NCI-H524 (cell line): ENCODE measurements around the gene TBC1D8.
"Not testable (repeated sequence)": the region's sequence is repeated elsewhere in the genome, so short reads cannot be mapped to it uniquely, and the experiment has no call there.

Source experiments
- DNase-seq, 2 experiments: peaks; one replicate each; lab custom pipeline; 2025; lab: John Stamatoyannopoulos, UW

The TBC1D8 gene

DNA sequence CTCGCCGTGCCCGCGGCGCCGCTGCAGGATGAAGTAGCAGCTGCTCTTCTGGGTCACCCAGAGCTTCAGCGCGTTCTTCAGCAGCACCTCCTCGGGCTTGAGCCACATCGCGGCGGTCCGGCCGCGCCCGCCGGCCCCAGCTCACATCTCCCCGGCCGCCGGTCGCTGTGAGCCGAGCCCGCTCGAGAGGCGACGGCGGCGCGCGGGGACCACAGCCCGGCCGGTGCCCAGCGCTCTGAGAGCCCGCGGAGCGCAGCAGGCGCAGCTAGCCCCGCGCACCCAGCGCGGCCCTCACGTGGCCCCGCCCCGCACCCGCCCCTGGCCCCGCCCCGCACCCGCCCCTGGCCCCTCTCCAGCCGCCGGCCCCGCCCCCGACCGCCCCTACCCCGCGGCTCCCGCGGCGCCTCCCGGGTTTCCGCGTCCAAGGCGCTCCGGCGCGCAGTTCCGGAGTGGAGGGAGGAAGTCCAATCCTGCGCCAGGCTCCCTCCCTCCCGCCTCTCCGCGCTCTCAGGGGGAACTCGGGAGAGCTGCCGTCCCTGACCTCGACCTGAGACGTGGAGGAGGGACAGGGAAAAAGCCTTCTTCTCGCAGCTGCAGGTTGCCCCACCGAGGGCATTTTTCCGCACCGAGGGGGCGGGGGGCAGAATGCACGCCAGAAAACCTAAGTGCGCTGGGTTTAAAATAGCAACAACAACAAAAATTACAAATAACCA is at the start of gene TBC1D8:
Gene TBC1D8 (minus strand): TSS at position 237 of the 713 bp plus-strand sequence. CDS start 129 bp downstream, at position 108.
- peak; percentile 57 to 75 for DNase-seq

DNA sequence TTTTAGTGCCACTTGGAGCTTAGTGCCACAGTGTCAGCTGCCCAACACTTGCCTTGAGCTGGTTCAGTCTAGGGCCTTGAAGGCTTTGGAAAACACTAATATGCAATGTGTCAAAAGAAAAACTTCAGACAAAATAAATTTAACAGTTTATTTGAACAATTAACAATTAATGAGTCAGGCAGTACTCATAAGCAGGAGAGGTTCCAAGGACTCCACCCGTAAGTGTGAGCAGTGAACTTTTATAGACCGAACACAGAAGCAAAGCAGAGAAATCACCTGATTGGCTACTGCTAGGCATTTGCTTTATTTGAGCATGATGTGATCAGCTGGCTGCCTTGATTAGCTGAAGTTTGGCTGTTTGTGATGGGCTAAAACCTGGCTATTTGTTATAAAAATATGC is 49.5 kb upstream of the TBC1D8 start:
- no peak for DNase-seq

DNA sequence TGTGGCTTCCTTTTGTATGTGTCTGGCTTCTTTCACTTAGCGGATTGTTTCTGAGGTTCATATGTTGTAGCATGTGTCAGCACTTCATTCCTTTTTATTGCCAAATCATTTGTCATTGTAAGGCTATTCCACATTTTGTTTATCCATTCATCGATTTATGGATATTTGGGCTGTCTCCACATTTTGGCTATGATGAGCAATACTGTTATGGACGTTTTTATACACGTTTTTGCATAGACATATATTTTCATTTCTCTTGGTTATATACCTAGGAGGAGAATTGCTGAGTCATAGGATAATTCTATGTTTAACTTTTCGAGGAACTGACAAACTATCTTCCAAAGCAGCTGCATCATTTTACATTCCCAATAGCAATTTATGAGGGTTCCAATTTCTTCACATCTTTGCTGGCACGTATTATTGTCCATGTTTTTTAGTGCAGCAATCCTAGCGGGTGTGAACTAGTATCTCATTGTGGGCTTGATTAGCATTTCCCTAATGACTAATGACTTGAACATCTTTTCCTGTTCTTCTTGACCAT is 48.1 kb upstream of the TBC1D8 start:
- DNase-seq, result no peak

DNA sequence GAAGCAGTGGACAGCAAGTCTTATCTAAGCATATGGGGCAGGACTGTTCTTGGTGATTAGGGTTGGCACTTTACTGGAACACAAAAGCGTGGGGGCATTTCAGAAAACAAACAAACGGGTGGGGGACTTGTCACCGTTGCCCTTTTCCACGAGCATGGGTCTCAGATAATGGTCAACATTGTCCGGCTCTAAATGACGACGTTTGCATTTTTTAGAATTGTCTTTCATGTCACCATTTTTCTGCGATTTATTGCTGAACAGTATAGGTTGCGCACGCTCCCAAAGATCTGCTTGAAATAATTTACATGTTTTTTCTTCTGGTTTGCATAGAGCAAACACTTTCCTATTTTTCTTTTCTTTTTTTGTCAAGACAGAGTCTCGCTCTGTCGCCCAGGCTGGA is 46.6 kb upstream of the TBC1D8 start:
- DNase-seq, result no peak

DNA sequence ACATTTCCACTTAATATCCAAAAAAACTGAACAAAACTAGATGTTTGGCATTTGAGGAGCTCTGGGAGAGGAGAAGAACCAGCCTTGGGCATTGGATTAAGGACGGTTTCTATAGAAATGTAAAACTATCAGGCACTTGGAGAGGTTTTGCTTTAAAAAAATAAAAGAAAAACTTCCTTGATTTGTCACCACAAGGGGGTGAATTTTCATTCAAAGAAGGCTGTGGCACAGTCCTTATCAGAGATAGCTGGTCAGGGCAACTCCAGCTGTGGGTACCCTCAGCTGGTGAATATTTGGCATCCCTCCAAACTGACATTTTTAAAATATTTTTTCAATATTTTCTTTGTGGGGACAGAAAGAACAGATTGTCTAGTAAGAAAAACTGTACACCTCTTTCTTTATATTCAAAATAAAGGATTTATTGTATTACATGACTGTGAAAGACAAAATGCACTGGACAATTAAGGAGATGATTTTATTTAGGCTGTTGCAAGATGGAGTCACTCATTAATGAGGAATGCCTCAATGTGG is 46.1 kb upstream of the TBC1D8 start:
- no peak for DNase-seq

DNA sequence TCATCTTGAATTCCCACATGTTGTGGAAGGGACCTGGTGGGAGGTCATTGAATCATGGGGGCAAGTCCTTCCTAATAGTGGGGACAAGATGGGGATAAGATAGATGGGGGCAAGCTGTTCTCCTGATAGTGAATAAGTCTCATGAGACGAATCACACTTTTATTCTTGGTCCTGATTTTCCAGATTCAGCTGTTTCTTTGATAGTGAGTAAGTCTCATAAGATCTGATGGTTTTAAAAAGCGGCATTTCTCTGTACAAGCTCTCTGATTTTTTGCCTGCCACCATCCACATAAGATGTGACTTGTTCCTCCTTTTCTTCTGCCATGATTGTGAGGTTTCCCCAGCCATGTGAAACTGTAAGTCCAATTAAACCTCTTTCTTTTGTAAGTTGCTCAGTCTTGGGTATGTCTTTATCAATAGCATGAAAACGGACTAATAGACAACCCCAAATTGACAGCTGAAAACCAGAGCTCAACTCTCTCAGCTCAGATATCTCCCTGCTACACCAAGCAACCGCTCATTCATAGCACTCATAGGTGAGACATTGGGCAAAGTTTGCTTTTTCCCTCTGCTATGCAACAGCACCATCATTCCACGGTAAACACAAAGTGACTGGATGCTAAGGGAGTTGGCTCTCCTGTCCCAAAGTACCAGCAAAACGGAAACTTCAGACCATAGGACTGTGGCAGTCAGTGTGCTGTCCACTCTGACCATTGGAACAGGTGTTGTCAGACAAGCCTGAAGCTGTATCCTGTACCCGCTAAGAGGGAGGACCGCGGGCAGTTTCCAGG is 44.9 kb upstream of the TBC1D8 start:
- DNase-seq, result no peak

DNA sequence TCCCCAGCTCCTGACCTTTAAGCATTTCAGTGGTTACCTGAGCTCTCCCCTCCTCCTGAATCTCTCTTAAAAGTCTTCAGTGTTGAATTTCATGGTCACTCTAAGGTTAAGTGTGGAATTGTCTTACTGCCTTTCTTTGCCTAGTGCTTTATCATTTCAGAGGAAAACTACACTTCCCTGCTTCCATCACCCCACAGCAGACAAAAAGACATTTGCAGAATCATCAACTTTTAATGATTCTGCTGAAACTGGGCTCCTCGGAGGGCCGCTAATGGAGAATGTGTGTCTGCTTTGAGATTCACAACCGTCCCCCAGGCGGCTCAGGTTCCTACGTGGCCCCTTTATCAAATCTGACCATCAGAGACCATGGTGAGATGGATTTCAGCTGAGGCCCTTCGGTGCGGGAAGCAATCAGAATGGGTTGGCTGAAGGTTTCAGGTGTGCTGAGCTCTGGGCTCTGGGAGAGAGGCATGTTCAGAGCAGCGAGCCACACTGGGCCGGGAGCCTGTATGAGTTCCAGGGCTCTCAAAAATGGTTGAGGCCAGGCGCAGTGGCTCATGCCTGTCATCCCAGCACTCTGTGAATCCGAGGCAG is 41.9 kb upstream of the TBC1D8 start:
- no peak for DNase-seq

DNA sequence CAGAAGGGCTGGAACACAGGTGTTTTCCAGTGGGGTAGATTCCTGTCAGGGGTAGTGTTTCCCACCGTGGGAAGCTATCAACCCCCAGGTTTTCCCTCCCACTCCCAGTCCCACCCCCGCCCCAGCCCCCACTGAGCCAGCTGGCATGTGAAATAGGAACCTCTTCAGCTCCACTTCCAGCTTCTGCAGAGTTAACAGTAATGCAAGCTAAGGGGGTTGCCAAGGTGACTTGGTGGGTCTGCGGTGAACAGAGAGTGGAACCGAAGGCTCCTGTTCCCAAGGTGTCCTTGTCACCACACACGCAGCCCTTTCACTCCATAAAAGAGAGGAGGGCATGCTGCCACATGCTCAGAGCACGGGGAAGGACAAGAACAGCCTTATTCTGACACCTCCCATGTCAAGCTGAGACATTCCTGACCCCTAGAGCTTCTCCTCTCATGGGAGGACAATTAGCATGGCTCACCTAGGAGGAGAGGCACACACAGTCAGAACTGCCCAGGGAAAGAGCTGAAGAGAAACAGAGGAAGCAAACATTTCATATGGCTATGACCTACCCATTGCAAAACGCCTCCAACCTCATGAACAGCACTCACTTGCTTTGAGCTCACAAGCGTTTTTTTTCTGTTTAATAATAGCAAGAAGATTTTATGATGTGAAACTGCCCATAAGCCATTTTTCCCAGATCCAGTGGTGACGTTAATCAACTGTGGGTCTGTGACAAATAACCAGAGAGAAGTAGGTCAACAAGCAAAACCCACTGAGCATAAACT is 39.8 kb upstream of the TBC1D8 start:
- peak; percentile 9 to 67 for DNase-seq

DNA sequence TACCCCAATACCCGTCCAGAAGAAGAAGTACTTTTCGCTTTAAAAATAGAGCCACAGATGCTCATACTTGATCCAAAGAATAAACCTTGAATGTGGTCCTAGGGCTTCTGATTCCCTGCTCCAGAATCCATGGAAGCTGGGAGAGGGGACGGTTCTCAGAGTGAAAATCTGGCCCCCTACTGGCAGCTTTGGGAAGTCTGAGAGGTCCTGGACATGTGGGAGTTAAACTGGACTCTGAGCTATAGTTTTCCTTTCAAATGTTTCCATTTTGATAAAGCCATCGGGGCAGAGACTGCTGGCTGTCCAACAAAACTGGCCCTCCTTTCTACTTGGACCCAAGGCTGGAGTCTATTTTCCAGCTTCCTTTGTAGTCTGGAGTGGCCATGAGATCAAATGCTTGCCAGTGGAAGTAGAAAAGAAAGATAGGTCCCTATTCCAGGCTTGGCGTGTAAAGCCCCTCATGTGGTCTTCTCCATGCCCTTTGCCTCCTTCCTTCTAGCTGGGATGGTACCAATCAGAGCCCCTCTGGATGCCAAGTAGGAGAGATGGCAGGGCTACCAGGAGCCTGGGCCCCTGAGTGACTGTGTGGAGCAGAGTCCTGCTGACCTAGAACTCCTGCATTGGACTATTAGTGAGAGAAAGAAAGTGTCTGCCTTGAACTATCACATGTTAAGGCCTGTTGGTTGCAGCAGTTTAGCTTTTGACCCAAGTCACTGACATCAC is 37.7 kb upstream of the TBC1D8 start:
- peak; percentile 6 to 16 for DNase-seq

DNA sequence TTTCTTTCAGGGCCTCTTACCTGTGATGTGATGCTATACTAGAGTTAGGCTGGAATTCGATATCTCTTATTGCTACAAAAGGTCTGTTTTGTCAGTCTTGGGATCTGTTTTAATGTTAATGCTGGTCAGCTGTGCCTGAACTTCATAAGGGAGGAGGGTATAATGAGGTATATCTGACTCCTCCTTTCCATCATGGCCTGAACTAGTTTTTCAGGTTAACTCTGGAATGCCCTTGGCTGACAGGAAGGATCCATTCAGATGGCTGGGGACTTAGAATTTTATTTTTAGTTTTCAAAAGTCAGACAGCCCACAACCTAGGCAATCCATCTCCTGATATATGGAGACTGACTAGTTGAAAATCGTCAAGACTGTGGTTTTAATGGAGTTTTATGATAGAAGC is 35.9 kb upstream of the TBC1D8 start:
- no peak for DNase-seq

DNA sequence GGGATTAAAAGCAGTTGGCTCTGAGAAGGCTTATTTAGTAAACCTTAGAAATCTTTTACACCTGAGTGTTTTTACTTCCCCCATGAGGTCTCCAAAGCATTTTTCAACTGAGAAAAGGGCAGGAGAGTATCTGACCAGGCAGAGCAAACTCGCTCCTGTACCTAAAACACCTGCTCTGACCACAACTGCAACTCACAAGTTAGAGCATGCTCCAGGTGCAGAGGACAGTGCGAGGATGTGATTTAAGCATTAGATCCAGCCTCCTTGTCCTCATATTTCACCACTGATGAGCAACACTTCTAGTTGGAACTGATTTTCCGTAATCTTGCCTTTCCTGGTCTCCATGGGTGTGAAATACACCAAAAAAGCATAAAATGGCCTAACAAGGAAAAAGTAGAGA is 34.5 kb upstream of the TBC1D8 start:
- DNase-seq, result no peak

DNA sequence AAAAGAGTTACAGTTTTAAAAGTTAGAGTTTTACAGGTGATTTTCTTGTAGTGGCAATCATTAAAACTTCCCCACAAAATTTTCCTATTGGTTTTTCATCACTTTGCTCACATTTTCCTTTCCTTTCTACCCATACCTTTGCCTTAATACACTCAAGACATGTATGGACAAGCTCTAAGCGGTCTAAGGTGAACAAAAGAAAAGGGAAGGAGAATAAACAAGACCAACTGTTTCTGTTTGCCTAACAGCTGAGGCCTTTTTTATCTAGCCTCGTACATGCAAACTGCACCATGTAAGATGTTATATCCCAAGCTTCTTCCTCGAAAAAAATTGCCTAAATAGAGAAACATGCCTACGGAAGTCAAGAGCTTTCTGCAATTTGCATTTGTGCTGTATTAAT is 33.9 kb upstream of the TBC1D8 start:
- DNase-seq, result no peak

DNA sequence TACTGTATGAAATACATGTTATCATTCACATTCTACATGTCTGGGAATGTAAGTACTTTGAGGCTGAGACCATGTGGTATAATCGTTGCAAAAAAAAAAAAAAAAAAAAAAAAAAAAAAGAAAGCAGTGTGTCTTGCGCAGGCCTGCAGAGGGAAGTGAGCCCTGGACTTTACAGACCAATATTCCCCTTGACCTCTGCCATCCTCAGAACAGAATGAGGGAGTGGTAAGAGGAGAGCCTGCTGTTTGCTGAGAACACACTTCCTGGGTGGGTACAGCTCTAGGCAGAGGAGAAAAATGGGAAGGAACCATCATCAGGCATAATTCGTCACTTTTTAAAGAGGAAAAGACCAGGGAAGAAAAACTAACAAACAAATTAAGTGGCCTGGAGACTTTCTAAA is 28.8 kb upstream of the TBC1D8 start:
- DNase-seq, result no peak

DNA sequence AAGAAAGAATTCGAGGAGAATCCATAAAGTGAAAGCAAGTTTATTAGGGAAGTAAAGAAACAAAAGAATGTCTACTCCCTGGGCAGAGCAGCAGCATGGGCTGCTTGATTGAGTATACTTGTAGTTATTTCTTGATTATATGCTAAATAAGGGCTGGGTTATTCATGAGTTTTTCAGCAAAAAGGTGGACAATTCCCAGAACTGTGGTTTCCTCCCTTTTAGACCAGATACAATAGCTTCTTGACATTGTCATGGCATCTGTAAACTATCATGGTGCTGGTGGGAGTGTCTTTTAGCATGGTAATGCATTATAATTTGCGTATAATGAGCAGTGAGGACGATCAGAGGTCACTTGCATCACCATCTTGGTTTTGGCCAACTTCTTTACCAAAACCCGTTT is 25.6 kb upstream of the TBC1D8 start:
- DNase-seq, result no peak

DNA sequence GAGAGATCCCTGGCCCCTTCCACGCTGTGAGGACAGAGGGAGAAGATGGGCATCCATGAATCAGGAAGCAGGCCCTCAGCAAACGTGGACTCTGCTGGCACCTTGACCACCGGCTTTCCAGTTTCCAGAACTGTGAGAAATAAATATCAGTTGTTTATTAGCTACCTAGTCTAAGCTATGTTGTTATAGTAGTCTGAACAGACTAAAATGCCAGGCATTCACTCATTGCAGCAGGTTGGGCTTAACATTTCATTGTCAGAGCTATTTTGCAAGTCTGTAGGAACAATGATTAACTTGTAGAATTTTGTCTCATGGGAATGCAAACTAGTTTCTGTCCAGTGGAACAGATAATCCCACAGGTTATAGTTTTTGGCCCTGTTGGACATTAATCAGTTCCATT is 24.8 kb upstream of the TBC1D8 start:
- DNase-seq, result no peak

DNA sequence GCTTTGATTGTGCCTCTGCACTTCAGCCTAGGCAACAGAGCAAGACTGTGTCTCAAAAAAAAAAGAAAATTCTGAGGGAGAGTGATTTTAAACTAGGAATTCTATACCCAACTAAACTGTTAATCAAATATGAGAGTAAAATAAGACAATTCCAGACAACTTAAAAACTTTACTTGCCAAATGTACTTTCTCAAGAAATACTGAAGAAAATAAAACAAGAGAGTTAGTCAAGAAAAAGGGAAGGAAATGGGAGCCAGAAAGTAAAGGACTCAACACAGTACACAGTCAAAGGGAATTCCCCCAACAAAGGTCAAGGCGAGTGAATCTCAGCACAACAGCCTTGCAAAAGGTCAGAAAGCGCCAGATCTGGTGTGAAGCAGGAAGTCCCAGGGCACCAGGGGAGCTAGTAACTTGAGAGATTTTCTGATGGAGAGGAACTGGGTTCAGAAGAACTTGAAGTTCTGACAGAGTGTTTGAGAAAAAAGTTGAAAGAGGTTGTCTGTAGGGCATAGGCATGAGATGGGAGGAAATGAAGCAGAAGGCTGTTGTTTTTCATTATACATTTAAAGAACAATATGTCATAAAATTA is 22.6 kb upstream of the TBC1D8 start:
- no peak for DNase-seq

DNA sequence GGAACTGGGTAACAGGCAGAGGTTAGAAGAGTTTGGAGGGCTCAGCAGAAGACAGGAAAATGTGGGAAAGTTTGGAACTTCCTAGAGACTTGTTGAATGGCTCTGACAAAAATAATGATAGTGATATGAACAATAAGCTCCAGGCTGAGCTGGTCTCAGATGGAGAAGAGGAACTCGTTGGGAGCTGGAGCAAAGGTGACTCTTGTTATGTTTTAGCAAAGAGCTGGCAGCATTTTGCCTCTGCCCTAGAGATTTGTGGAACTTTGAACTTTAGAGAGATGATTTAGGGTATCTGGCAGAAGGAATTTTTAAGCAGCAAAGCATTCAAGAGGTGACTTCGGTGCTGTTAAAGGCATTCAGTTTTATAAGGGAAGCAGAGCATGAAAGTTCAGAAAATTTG is 18.6 kb upstream of the TBC1D8 start:
- DNase-seq, result not testable (repeated sequence)

DNA sequence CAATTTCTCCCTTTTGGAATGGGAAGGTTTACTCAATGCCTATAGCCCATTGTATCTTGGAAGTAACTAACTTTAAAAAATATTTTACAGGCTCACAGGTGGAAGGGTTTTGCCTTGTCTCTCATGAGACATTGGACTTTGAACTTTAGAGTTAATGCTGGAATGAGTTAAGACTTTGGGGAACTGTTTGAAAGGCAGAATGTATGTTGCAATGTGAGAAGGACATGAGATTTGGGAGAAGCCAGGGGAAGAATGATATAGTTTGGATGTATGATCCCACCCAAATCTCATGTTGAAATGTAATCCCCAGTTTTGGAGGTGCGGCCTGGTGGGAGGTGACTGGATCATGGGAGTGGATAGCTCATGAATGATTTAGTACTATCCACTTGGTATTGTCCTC is 17.5 kb upstream of the TBC1D8 start:
- DNase-seq, result no peak

DNA sequence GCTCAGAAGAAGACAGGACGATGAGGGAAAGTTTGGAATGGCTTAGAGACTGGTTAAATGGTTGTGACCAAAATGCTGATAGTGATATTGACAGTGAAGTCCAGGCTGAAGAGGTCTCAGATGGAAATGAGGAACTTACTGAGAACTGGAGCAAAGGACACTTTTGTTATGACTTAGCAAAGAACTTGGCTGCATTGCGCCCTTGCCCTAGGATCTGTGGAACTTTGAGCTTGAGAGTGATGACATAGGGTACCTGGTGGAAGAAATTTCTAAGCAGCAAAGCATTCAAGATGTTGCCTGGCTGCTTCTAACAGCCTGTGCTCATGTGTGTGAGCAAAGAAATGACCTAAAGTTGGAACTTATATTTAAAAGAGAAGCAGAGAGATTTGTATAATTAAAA is 16.4 kb upstream of the TBC1D8 start:
- DNase-seq, result not testable (repeated sequence)

DNA sequence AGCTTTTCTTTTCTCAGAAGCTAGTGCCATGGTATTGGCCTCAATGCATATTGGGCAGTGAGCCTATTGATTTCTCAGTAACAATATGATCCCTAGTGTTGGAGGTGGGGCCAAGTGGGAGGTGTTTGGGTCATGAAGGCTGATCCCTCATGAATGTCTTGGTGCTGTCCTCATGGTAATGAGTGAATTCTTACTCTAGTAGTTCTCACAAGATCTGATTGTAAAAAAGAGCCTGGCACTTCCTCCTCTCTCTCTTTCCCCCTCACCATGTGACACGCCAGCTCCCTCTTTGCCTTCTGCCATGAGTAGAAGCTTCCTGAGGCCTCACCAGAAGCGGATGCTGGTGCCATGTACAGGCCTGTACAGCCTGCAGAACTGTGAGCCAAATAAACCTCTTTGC is 12.8 kb upstream of the TBC1D8 start:
- DNase-seq, result no peak
